Pancreas (tissue), 10 donors: ENCODE results near the gene ATP8B3. TPM values are rescaled to one million over a fixed set of nuclear protein-coding genes. Genes with fewer than 3 reads are reported as not detected.
A peak's percentile ranks its signal among the peaks of the same experiment; 100 is the strongest.

Source experiments
- ATAC-seq, 4 donors: fragments of 200-7000 bp; cut with Tn5 transposase; one replicate each; pipeline versions ENCODE4 v1.8.0 to v1.9.1; 2020; ENCODE audit warnings: mild to moderate bottlenecking in 4 of 4, moderate library complexity in 4 of 4
- DNase-seq, 6 donors: peaks; one replicate each; pipeline ENCODE4 v3.0.0-alpha.2; 2020
- FAIRE-seq: peaks from 2 replicates; lab custom pipeline; 2012; peaks lifted over from hg19 to GRCh38; lab: Jason Lieb, UNC
- H3K27ac ChIP-seq, 4 donors: fragments of 200-600 bp; sonication (generic); 1 replicate in 3 of 4; 2 replicates in 1 of 4; pipeline versions ENCODE4 v1.5.0 to v1.8.0; 2020
- H3K27me3 ChIP-seq, 4 donors: fragments of 200-600 bp; one replicate each; pipeline ENCODE4 v1.8.0; 2021
- H3K36me3 ChIP-seq, 3 donors: fragments of 200-600 bp; sonication (generic) in 1 of 3; one replicate each; pipeline versions ENCODE4 v1.5.0 to v1.8.0; 2020 to 2021
- H3K4me1 ChIP-seq, 3 donors: fragments of 200-600 bp; one replicate each; pipeline ENCODE4 v1.8.0; 2021
- H3K4me3 ChIP-seq, 4 donors: fragments of 200-600 bp; sonication (generic) in 2 of 4; one replicate each; pipeline versions ENCODE4 v1.5.0 to v1.8.0; 2020 to 2021
- H3K9me3 ChIP-seq, 4 donors: fragments of 200-600 bp; one replicate each; pipeline ENCODE4 v1.8.0; 2021
- CTCF ChIP-seq, 4 donors: fragments of 200-600 bp; sonication (generic) in 3 of 4; IDR thresholded peaks; one replicate each; pipeline versions ENCODE4 v1.5.0 to v1.8.0; 2021; ENCODE audit warnings: antibody characterized with exemption in 4 of 4
- WGBS, 2 donors: extraction: QIAGEN DNeasy Blood & Tissue Kit; methylation state at CpG; one replicate each; pipeline ENCODE4 v1.1.7; 2013; 5-methylcytosine and 5-hydroxymethylcytosine counted together
- intact Hi-C, 3 donors: fragments of 100-400 bp; cut with DNase I; formaldehyde crosslinking; loops; one replicate each; pipeline versions ENCODE4 v1.11.1 to v1.14.2; 2022
- polyA plus RNA-seq, 2 donors: library from polyadenylated mRNA; stranded (reverse); fragments of 200-250 nt; gene quantifications; one replicate each; pipeline ENCODE4 v1.2.3, GENCODE V29; 2013
- total RNA-seq, 6 donors: library from RNA; stranded (reverse); fragmentation: NEBNext Ultra II Directional in 4 of 6; extraction: Animal tissue kit (Norgen Biotek cat#: 25700) in 4 of 6; gene quantifications; one replicate each; pipeline versions ENCODE4 v1.2.1 to v1.2.4, GENCODE V29; 2021 to 2023
- donor health status: healthy with polysubstance abuse.
- donor health status: DM: no; HTN: no; CAD: no; lungs with moderate emphysema.
- donor health status: DM: no; HTN: no; CAD: no.
- donor health status: control.
- donor health status: control.
- donor health status: Bipolar disorder and iron deficiency.
- donor health status: DM: yes; HTN: yes; CAD: no.
- donor health status: DM: no; HTN: no; CAD: no.
- donor health status: DM: no; HTN: no; CAD: no.
- donor health status: DM: yes; HTN: yes; CAD: no.

The ATP8B3 gene
- total and polyA plus RNA-seq, 8 donors: 0.32 to 1.1 (median 0.54) TPM

- 80 to 87% methylated on average over 20 of the region's 20 CpGs for WGBS, 2 donors
- no peaks in the 10 kb centered on the region for H3K9me3 ChIP-seq
- no peak for TF ChIP-seq CTCF (IDR thresholded peaks at IDR 0.05)
- FAIRE-seq: no peak
- H3K4me1 ChIP-seq: peaks cover 0 to 3% (median 0%) of the 10 kb centered on the region in 3 donors
- H3K27me3 ChIP-seq: peaks cover 0 to 5% (median 0%) of the 10 kb centered on the region in 4 donors
- H3K36me3 ChIP-seq: no peaks in the 10 kb centered on the region
- H3K4me3 ChIP-seq: no peak overlapping the region
- DNase-seq: no peak
- H3K27ac ChIP-seq: no peak overlapping the region
- intact Hi-C loops: no loop called here
- ATAC-seq: no peak
Observed at GRCh38 chr19:1794424-1795172, 17.5 kb downstream of the ATP8B3 start.

DNA sequence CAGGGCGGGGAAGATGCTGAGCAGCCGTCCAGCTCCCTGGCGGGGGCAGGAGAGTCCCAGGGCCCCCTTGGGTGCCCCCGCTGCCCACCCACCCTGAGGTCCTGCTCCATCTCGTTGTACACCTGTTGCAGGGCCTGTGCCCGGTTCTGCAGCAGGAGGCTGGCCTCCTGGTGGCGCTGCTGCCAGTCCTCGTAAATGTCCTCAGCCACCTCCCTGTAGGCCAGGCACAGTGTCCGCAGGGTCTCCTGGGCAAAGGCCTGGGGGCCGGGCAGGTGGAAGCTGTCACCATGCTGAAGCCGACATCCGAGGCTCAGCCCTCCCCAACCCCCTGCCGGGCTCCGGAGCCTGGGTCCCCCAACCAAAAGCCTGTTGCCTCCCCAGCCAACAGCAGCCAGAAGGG is 20.2 kb downstream of the ATP8B3 start:
- Histone ChIP-seq H3K27ac (no peak overlapping the region), H3K36me3 (no peaks in the 10 kb centered on the region), H3K27me3 (peaks cover 0 to 12% (median 0%) of the 10 kb centered on the region in 4 donors), H3K4me3 (no peak overlapping the region), H3K4me1 (peaks cover 0 to 6% (median 0%) of the 10 kb centered on the region in 3 donors), H3K9me3 (no peaks in the 10 kb centered on the region)
- 64 to 71% methylated on average over 9 to 14 of the region's 14 CpGs for WGBS, 2 donors
- ATAC-seq (no peak), DNase-seq (peak in 1 of 6 donors; percentile 54), FAIRE-seq (no peak)
- intact Hi-C loops: no loop called here
- TF ChIP-seq CTCF (IDR thresholded peaks at IDR 0.05): no peak

DNA sequence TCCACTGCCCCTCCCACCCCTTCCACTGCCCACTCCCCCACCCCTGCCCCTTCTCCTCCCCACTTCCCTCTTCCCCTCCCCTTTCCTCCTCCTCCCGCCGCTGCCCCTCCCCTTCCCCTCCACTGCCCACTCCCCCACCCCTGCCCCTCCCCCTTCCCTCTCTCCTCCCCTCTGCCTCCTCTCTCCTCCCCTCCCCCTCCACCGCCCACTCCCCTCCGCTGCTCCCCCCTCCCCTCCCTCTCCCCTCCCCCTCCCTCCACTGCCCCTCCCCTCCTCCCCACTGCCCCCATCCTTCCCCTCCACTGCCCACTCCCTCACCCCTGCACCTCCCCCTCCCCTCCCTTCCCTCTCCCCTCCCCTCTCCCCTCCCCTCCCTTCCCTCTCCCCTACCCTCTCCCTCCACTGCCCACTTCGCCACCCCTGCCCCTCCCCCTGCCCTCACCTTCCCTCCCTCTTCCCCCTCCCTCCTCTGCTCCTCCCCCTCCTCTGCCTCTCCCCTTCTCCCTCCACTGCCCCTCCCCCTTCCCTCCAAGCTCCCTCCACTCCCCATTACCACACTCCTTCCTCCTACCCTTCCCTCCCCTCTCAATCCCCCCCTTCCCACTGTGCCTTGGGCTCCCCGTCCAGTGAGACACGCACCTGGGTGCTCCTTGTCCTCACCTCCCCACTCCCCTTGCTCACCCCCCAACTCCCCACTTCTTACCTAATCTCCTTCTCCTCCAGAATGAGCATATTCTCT is 21.9 kb downstream of the ATP8B3 start:
- peaks cover 0 to 7% (median 0%) of the 10 kb centered on the region in 4 donors for H3K27me3 ChIP-seq
- intact Hi-C loops: no loop called here
- no peak for TF ChIP-seq CTCF (IDR thresholded peaks at IDR 0.05)
- DNase-seq (no peak), FAIRE-seq (no peak), ATAC-seq (no peak)
- no peak overlapping the region for H3K27ac ChIP-seq
- H3K4me3 ChIP-seq: no peak overlapping the region
- no peaks in the 10 kb centered on the region for H3K36me3 ChIP-seq
- WGBS, 2 donors: 15 to 17% methylated on average over 3 to 6 of the region's 7 CpGs
- H3K9me3 ChIP-seq: no peaks in the 10 kb centered on the region
- peaks cover 0 to 3% (median 0%) of the 10 kb centered on the region in 3 donors for H3K4me1 ChIP-seq

GRCh38 chr19:1789261-1790041 is 22.6 kb downstream of the ATP8B3 start:
- no peaks in the 10 kb centered on the region for H3K9me3 ChIP-seq
- peaks cover 0 to 7% (median 0%) of the 10 kb centered on the region in 4 donors for H3K27me3 ChIP-seq
- FAIRE-seq: no peak
- H3K4me1 ChIP-seq: peaks cover 0 to 3% (median 0%) of the 10 kb centered on the region in 3 donors
- ATAC-seq: peak in 3 of 4 donors; percentile 22 to 55 (median 28)
- DNase-seq: peak in 1 of 6 donors; percentile 76
- WGBS, 2 donors: 7 to 11% methylated on average over 54 to 59 of the region's 59 CpGs
- no peak for TF ChIP-seq CTCF (IDR thresholded peaks at IDR 0.05)
- H3K4me3 ChIP-seq: no peak overlapping the region
- H3K27ac ChIP-seq: no peak overlapping the region
- intact Hi-C loops: no loop called here
- no peaks in the 10 kb centered on the region for H3K36me3 ChIP-seq
